CD14-positive monocyte (primary cell): ENCODE data around the gene KIF17. TPM values are rescaled to one million over a fixed set of nuclear protein-coding genes. Genes with fewer than 3 reads are reported as not detected.
A peak's percentile ranks its signal among the peaks of the same experiment; 100 is the strongest.

Experiments
- DNase-seq, 3 donors: peaks; one replicate each; pipeline ENCODE4 v3.0.0-alpha.2; 2011 to 2022
- H2AFZ ChIP-seq: 2 replicates; pipeline ENCODE4 v1.6.0; 2012; ENCODE audit warnings: mild to moderate bottlenecking, low read depth, low read length, inconsistent platforms; ENCODE audit not compliant: insufficient read depth, poor library complexity, severe bottlenecking
- H3K27ac ChIP-seq, 2 donors: 1 replicate in 1 of 2; 2 replicates in 1 of 2; pipeline ENCODE4 v1.5.1; 2012 to 2013; ENCODE audit warnings: low read length in 2 of 2, control low read depth in 1 of 2, inconsistent platforms in 1 of 2, low read depth in 1 of 2, mild to moderate bottlenecking in 1 of 2
- H3K27me3 ChIP-seq, 2 donors: one replicate each; pipeline versions ENCODE4 v1.6.0 to v1.6.1; 2011 to 2013; ENCODE audit warnings: low read length in 2 of 2; ENCODE audit not compliant: control insufficient read depth in 2 of 2, insufficient read depth in 2 of 2
- H3K36me3 ChIP-seq, 2 donors: replicated peaks in 1 of 2; 1 replicate in 1 of 2; 2 replicates in 1 of 2; pipeline versions ENCODE4 v1.5.1 to v1.6.1; 2012 to 2013; ENCODE audit warnings: low read length in 2 of 2, control low read depth in 1 of 2, inconsistent platforms in 1 of 2, mild to moderate bottlenecking in 1 of 2; ENCODE audit not compliant: insufficient read depth in 2 of 2, control insufficient read depth in 1 of 2
- H3K4me1 ChIP-seq, 2 donors: 1 replicate in 1 of 2; 2 replicates in 1 of 2; pipeline versions ENCODE4 v1.5.1 to v1.6.1; 2012 to 2013; ENCODE audit warnings: low read length in 2 of 2, control low read depth in 1 of 2, inconsistent platforms in 1 of 2, mild to moderate bottlenecking in 1 of 2, moderate library complexity in 1 of 2; ENCODE audit not compliant: insufficient read depth in 2 of 2, control insufficient read depth in 1 of 2
- H3K4me2 ChIP-seq: replicated peaks from 2 replicates; pipeline ENCODE3; 2012; ENCODE audit warnings: low read length, moderate library complexity, mild to moderate bottlenecking; ENCODE audit not compliant: poor library complexity, severe bottlenecking; ENCODE audit errors: extremely low read depth
- H3K4me3 ChIP-seq, 3 experiments: fragments of 200-600 bp in 1 of 3; sonication (generic) in 1 of 3; replicated peaks in 1 of 3; 1 replicate in 2 of 3; 2 replicates in 1 of 3; pipeline ENCODE4 v1.5.1; 2011 to 2013; ENCODE audit warnings: low read length in 3 of 3, mild to moderate bottlenecking in 3 of 3, control low read depth in 2 of 3, low read depth in 2 of 3, inconsistent platforms in 1 of 3, moderate library complexity in 1 of 3
- H3K79me2 ChIP-seq: 2 replicates; pipeline ENCODE4 v1.6.0; 2012; ENCODE audit warnings: mild to moderate bottlenecking, control low read depth, inconsistent platforms, low read length, moderate library complexity; ENCODE audit not compliant: insufficient read depth
- H3K9ac ChIP-seq: 2 replicates; pipeline ENCODE4 v1.6.0; 2017; ENCODE audit warnings: low read length, mild to moderate bottlenecking; ENCODE audit not compliant: insufficient read depth, poor library complexity, severe bottlenecking
- H3K9me3 ChIP-seq, 2 donors: replicated peaks in 1 of 2; 1 replicate in 1 of 2; 2 replicates in 1 of 2; pipeline versions ENCODE4 v1.5.1 to v1.6.1; 2012 to 2013; ENCODE audit warnings: low read length in 2 of 2, control low read depth in 1 of 2; ENCODE audit not compliant: control insufficient read depth in 1 of 2, insufficient read depth in 1 of 2
- H4K20me1 ChIP-seq: 2 replicates; pipeline ENCODE4 v1.6.0; 2012; ENCODE audit warnings: mild to moderate bottlenecking, low read length, control low read depth, moderate library complexity; ENCODE audit not compliant: insufficient read depth
- H3K27ac Mint-ChIP-seq, 7 donors: one replicate each; pipeline ENCODE4 v1.8.0; 2020; ENCODE audit warnings: mild to moderate bottlenecking in 7 of 7, mixed read lengths in 7 of 7, moderate library complexity in 6 of 7, inconsistent platforms in 2 of 7
- H3K27me3 Mint-ChIP-seq, 3 donors: one replicate each; pipeline ENCODE4 v1.8.0; 2021 to 2022; ENCODE audit warnings: low read depth in 3 of 3, mild to moderate bottlenecking in 3 of 3, mixed read lengths in 3 of 3, moderate library complexity in 3 of 3, inconsistent platforms in 1 of 3
- H3K36me3 Mint-ChIP-seq, 2 donors: one replicate each; pipeline ENCODE4 v1.8.0; 2020; ENCODE audit warnings: mixed read lengths in 2 of 2, inconsistent platforms in 1 of 2, mild to moderate bottlenecking in 1 of 2
- H3K4me1 Mint-ChIP-seq: one replicate; pipeline ENCODE4 v1.8.0; 2020; ENCODE audit warnings: mild to moderate bottlenecking, mixed read lengths
- H3K4me3 Mint-ChIP-seq, 2 donors: one replicate each; pipeline ENCODE4 v1.8.0; 2020; ENCODE audit warnings: mild to moderate bottlenecking in 2 of 2, mixed read lengths in 2 of 2, moderate library complexity in 1 of 2
- H3K9me3 Mint-ChIP-seq, 7 donors: one replicate each; pipeline ENCODE4 v1.8.0; 2020 to 2022; ENCODE audit warnings: mixed read lengths in 7 of 7, mild to moderate bottlenecking in 6 of 7, moderate library complexity in 6 of 7, inconsistent platforms in 2 of 7
- CTCF ChIP-seq: fragments of 200-600 bp; IDR thresholded peaks from one replicate; pipeline ENCODE4 v1.8.0; 2022; ENCODE audit warnings: antibody characterized with exemption, mild to moderate bottlenecking
- WGBS: methylation state at CpG from one replicate; pipeline ENCODE4 v1.1.5; 2013; ENCODE audit warnings: missing lambda C conversion rate; ENCODE audit not compliant: insufficient coverage; 5-methylcytosine and 5-hydroxymethylcytosine counted together
- intact Hi-C, 2 donors: fragments of 100-400 bp; cut with micrococcal nuclease; formaldehyde crosslinking; loops; one replicate each; pipeline versions ENCODE4 v1.15.0 to v1.15.1; 2023
- polyA plus RNA-seq, 3 donors: library from polyadenylated mRNA; depleted of rRNA in 1 of 3; unstranded in 2 of 3; stranded (reverse) in 1 of 3; fragments of 300-500 nt in 2 of 3; fragments of >200 nt in 1 of 3; fragmentation: Illumina TruSeq in 2 of 3; gene quantifications; 1 replicate in 2 of 3; 2 replicates in 1 of 3; pipeline ENCODE4 v1.2.3, GENCODE V29; 2012 to 2021

Gene KIF17
- polyA plus RNA-seq, 3 donors = 0.16 TPM; not detected in 2

- no peaks in the 10 kb centered on the region for H3K9me3 ChIP-seq
- H3K36me3 ChIP-seq = peaks cover 23 to 39% of the 10 kb centered on the region in 2 donors
- peaks cover 20 to 24% of the 10 kb centered on the region in 2 donors for H3K4me1 ChIP-seq
- no peaks in the 10 kb centered on the region for H3K27me3 ChIP-seq
- H3K4me3 Mint-ChIP-seq = peak overlapping the region; percentile 96
- H3K4me3 ChIP-seq = peak overlapping the region; percentile 67 to 99 (median 96)
- no peaks in the 10 kb centered on the region for H3K27me3 Mint-ChIP-seq
- peaks cover 55% of the 10 kb centered on the region for H3K79me2 ChIP-seq
- peak overlapping the region; percentile 91 for H3K4me2 ChIP-seq
- 0% methylated on average over 11 of the region's 20 CpGs for WGBS
- peak overlapping the region; percentile 100 for H2AFZ ChIP-seq
- H3K27ac ChIP-seq = peak overlapping the region; percentile 58 to 94
- peak overlapping the region; percentile 95 for H3K9ac ChIP-seq
- peak overlapping the region; percentile 89 to 96 (median 93) for H3K27ac Mint-ChIP-seq
- peaks cover 0 to 2% (median 0%) of the 10 kb centered on the region in 7 donors for H3K9me3 Mint-ChIP-seq
- H4K20me1 ChIP-seq = peaks cover 37% of the 10 kb centered on the region
- intact Hi-C loops = loop anchor here in 1 of 2 donors (2.0 kb wide), 1 partner anchor 26 kb away; no protein-coding TSS in a partner anchor
- peak; percentile 19 to 88 (median 44) for DNase-seq
- H3K4me1 Mint-ChIP-seq = peaks cover 31% of the 10 kb centered on the region
- H3K36me3 Mint-ChIP-seq = peaks cover 30 to 40% of the 10 kb centered on the region in 2 donors
- TF ChIP-seq CTCF = no peak
These were observed 57.0 kb downstream of the KIF17 start for GRCh38 chr1:20660847-20661206.

- Histone ChIP-seq H3K27ac (peak overlapping the region in 1 of 2 donors; percentile 94), H3K36me3 (peaks cover 28 to 44% of the 10 kb centered on the region in 2 donors), H3K4me3 (peak overlapping the region; percentile 67 to 99 (median 96)), H3K4me2 (peak overlapping the region; percentile 91), H4K20me1 (peaks cover 41% of the 10 kb centered on the region), H2AFZ (peak overlapping the region; percentile 100), H3K9ac (peak overlapping the region; percentile 95), H3K9me3 (no peaks in the 10 kb centered on the region), H3K27me3 (no peaks in the 10 kb centered on the region), H3K4me1 (peaks cover 20 to 24% of the 10 kb centered on the region in 2 donors), H3K79me2 (peaks cover 60% of the 10 kb centered on the region)
- 8% methylated on average over 2 of the region's 3 CpGs for WGBS
- no peak for DNase-seq
- TF ChIP-seq CTCF = no peak
- Mint-ChIP-seq H3K4me3 (peak overlapping the region; percentile 96), H3K9me3 (peaks cover 0 to 2% (median 0%) of the 10 kb centered on the region in 7 donors), H3K27ac (peak overlapping the region; percentile 89 to 96 (median 93)), H3K4me1 (peaks cover 27% of the 10 kb centered on the region), H3K36me3 (peaks cover 35 to 44% of the 10 kb centered on the region in 2 donors), H3K27me3 (no peaks in the 10 kb centered on the region)
- intact Hi-C loops = loop anchor here in 1 of 2 donors (2.0 kb wide), 1 partner anchor 26 kb away; no protein-coding TSS in a partner anchor
These were observed 57.4 kb downstream of the KIF17 start for GRCh38 chr1:20660363-20660762.
